Measurements from ENCODE around the gene F2RL3.

F2RL3 gene

DNA sequence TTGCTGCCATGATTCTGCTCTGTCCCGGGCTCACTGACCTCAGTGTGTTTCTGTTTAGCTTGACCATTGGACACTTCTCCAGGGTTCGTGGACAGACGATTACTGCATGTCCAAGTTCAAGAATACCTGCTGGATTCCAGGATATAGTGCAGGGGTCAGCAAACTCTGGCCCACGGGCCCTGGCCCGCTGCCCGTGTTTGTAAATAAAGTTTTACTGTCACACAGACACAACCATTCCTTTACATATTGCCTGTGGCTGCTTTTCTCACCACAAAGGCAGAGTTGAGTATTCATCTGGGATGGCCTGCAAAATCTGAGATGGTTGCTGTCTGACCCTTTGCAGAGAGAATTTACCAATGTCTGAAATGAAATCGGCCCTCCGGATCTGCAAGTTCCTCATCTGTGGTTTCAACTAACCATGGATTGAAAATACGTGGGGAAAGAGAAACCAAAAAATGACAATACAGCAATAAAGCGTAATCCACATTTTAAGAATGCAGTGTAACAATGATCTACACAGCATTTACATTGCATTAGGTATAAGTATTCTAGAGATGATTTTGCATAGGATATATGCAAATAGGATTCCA lies 25.9 kb upstream of the F2RL3 start:
- H3K4me3 ChIP-seq (ENCODE audit: low read length) = no peak overlapping the region
- no peak for DNase-seq (ENCODE audit: low read depth)

DNA sequence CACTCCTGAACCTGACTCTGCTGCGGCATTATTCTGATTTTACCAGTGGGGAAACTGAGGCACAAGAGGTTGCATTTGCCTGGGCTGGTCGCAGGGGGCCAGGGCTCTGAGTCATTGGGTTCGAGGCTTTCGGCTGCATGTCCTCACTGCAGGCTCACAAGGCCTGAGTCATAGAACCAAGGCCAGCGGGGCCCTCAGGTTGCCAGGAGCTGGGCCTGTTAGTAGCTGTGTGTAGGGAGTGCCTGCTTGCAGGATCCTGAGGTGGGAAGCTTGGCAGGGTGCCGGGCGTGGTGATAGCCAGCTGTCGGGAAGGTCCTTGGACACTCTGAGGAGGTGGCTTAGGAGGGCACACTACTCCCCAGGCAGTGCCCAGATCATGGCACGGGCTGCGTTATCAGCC lies 21.6 kb upstream of the F2RL3 start:
- TF ChIP-seq, protein P1, sequence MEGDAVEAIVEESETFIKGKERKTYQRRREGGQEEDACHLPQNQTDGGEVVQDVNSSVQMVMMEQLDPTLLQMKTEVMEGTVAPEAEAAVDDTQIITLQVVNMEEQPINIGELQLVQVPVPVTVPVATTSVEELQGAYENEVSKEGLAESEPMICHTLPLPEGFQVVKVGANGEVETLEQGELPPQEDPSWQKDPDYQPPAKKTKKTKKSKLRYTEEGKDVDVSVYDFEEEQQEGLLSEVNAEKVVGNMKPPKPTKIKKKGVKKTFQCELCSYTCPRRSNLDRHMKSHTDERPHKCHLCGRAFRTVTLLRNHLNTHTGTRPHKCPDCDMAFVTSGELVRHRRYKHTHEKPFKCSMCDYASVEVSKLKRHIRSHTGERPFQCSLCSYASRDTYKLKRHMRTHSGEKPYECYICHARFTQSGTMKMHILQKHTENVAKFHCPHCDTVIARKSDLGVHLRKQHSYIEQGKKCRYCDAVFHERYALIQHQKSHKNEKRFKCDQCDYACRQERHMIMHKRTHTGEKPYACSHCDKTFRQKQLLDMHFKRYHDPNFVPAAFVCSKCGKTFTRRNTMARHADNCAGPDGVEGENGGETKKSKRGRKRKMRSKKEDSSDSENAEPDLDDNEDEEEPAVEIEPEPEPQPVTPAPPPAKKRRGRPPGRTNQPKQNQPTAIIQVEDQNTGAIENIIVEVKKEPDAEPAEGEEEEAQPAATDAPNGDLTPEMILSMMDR (conservative IDR thresholded peaks at IDR 0.05; ENCODE audit: low read depth, low read length) = no peak
- DNase-seq (ENCODE audit: low read depth) = no peak
- no peak overlapping the region for H3K4me3 ChIP-seq (ENCODE audit: low read length)

More for the DNA sequence above, 25.9 kb upstream of the F2RL3 start:
- TF ChIP-seq, protein P1 (conservative IDR thresholded peaks at IDR 0.05; ENCODE audit: low read depth, low read length) = no peak

DNA sequence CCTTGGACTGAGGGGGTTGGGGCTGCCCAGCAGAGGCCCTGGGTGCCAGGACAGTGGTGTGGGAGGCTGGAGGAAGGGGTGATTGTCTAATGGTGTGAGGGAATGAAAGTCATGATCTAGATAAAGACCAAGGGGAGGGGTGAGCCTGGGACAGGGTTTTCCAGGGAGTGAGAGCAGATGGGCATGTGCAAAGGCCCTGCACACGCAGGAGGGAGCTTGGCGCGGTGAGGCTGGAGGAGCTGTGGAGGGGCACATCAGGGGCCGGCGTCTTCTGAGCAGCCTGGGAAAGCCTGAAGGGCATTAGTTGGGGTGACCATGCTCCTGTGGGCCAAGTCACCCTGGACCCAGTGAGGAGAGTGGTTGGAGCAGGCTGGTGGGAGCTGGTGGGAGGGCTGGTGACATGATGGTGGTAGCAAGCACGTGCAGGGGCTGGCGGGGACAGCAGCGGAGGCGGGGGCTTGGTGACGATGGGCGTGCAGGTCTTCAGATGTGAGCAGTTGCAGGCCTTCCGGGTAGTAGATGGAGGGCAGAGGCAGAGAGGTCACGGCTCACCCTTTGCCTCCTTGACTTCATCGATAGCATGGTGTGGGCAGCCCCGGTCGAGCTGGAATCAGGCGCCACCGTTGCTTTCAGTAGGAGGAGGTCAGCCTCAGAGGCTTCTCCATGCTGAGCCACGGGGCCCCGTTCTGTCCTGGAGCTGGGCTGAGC lies 20.2 kb upstream of the F2RL3 start:
- TF ChIP-seq, protein P1 (conservative IDR thresholded peaks at IDR 0.05; ENCODE audit: low read depth, low read length) = no peak
- no peak for DNase-seq (ENCODE audit: low read depth)
- no peak overlapping the region for H3K4me3 ChIP-seq (ENCODE audit: low read length)

DNA sequence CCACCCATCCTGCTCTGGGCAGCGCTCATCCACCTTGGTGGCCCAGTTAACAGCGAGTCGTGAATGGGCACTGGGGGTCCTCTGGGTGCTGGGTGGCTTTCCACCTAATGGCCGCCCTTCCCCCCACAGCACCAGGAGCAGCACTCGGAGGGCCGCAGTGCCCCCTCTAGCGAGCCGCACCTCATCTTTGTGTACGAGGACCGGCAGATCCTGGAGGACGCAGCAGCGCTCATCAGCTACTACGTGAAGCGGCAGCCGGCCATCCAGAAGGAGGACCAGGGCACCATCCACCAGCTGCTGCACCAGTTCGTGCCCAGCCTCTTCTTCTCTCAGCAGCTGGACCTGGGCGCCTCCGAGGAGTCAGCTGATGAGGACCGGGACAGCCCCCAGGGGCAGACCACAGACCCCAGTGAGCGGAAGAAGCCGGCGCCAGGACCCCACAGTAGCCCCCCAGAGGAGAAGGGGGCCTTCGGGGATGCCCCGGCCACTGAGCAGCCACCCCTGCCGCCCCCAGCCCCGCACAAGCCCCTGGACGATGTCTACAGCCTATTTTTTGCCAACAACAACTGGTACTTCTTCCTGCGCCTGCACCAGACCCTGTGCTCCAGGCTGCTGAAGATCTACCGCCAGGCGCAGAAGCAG lies 19.3 kb upstream of the F2RL3 start:
- no peak for DNase-seq (ENCODE audit: low read depth)
- TF ChIP-seq, protein P1 (conservative IDR thresholded peaks at IDR 0.05; ENCODE audit: low read depth, low read length) = no peak
- no peak overlapping the region for H3K4me3 ChIP-seq (ENCODE audit: low read length)

DNA sequence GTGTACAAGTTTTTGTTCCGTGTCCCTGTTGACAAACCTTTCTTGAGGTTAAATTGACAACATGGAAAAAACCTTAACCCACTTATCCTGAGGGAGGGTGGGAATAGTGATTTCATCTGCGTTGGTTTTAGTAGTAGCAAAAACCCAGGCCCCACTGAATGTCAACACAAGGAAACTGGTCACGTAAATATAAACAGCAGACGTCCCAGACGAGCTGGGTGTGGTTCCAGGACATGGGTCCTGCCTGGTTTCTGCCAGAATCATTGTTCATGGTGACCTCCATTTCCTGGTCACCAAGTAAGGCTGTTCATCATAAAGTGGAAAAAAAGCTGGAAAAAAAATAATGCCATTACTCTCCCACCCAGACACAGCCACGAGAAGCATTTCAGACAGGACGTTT lies 16.9 kb upstream of the F2RL3 start:
- no peak overlapping the region for H3K4me3 ChIP-seq (ENCODE audit: low read length)
- no peak for DNase-seq (ENCODE audit: low read depth)
- TF ChIP-seq, protein P1 (conservative IDR thresholded peaks at IDR 0.05; ENCODE audit: low read depth, low read length) = no peak

DNA sequence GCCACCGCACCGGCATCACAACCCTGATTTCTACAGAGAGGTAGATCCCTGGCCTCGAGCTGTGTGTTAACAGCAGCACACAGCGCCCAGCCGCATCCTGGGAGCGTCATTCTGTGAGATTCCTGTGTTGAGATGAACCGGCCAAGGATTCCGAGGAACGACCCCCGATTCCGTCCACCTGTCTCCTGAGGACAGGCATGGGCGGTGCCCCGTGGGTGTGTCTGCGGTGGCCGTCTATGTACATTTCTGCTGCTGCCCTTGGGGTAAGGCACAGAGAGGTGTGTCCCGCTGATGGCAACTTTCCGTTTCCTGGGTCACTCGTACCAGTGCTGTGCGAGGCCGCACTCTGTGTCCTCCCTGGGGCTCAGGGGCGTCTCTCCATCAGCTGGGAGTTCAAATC lies 16.1 kb upstream of the F2RL3 start:
- TF ChIP-seq, protein P1 (conservative IDR thresholded peaks at IDR 0.05; ENCODE audit: low read depth, low read length) = no peak
- H3K4me3 ChIP-seq (ENCODE audit: low read length) = no peak overlapping the region
- no peak for DNase-seq (ENCODE audit: low read depth)
